Hypothalamus (tissue), 51 donors: ENCODE measurements around the gene LARP4B.

Experiments
- DNase-seq, 51 donors: peaks; one replicate each; lab custom pipeline; 2025; lab: John Stamatoyannopoulos, UW

Gene LARP4B

DNA sequence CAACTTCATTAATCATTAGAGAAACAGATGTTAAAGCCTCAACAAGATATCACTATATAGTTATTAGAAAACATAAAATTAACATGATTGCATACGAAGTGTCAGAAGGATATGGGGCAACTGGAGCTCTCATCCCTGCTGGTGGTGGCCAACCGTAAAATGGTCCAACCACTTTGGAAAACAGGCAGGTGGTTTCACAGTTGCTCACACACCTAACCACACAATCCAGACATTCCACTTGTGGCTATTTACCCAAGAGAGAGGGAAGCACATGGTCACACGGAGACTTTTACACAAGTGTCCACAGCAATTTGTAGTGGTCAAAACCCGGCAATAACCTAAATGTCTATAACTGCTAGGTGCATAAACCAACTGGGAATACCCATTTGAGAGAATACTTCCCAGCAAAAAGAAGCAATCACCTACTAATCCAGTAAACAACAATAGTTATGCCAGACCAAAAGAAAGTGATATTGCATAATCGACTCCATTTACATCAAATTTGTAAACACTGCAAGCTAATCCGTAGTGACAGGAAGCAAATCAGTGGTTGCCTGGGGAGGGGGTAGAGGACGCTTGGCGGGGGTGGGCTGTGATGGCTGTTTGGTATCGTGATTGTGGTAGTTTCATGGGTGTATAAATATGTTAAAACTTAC, 91.8 kb downstream of the LARP4B start:
- DNase-seq, result no peak

DNA sequence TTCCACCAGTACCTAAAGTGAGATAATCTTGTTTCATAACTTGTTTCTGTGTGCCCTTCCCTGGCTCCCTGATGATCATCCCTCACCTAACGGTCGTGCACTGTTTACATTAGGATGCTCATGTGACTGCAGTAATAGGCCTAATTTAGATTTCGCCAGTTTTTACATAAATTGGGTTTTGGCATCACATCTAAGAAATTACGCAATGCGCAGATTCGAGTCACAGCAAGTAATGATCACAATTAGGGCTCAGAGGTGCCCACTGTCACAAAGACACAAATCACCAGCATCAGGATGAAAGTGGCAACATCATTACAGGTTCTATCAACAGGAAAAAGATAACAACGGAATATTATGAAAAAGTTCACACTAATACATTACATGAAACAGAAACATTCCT, 94.7 kb downstream of the LARP4B start:
- no peak for DNase-seq

DNA sequence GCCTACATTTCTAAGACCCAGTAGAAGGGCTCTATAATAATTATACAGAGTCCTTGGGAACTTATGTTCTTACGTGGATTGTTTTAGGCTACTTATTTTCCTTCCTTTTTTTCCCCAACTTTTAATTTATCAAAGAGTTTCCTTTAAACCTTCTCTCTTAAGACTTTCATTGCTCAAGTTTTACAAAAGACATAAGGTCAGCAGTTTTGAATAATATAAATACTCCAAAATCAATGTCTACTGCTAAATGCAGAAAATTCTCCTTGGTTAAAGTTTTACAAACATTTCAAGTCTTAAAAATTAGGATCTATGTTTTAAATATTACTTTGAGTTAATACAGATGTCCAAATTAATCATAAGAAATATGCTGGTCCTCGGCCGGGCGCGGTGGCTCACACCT, 97.0 kb downstream of the LARP4B start:
- DNase-seq, result no peak

DNA sequence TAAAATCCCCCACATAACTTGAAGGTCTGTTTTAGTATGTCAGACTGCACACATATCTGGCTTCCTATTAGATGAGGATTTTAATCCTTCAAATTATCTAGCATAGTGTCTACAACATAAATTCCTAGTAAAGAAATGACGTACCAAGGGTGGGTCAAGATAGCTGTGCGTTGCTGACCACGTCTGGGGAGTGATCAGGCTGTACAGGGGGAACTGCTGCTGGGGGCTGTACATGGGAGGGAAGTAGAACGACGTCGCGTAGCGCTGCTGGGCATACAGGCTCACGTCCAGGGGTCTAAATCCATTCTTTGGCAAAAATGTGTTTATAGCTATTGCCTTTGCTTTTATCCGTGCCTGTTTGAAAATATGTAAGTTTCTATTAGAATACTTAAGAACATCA, 102.3 kb downstream of the LARP4B start:
- no peak for DNase-seq

DNA sequence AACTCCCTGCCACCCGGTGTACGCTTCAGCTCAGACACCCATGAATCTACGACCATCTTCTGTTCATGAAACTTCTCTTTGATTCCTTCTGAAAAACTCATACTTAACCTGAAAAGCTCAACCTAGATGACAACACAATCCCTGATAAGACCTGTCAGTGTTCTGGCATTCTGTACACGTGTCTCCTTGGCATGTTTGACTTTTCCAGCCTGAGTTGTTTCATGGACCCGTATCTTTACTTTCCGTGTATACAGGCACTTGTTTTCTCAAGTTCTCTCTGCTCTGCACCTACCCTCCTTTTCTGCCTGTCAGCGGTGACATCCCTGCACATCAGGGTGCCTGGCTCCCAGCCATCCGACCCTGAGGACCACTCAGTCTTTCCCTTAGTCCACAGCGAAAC, 103.3 kb downstream of the LARP4B start:
- no peak for DNase-seq

DNA sequence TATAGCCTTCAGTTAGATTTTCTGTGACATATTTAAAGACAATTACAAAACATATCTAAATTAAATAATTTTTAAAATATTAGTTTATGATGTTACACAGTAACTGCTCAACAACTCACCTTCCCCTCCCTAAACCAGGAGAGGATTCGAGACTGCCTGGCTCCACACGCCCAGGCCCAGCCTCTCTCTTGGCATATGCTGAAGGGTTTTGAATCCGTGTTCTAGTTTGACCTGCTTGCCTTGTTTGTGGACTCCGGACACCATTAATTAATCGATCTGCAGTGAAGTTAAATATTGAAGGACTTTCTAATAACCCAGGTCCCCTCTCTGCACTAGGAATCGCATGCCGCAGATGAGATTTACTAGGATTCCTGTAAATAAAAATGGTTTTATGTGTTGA, 106.6 kb downstream of the LARP4B start:
- no peak for DNase-seq

DNA sequence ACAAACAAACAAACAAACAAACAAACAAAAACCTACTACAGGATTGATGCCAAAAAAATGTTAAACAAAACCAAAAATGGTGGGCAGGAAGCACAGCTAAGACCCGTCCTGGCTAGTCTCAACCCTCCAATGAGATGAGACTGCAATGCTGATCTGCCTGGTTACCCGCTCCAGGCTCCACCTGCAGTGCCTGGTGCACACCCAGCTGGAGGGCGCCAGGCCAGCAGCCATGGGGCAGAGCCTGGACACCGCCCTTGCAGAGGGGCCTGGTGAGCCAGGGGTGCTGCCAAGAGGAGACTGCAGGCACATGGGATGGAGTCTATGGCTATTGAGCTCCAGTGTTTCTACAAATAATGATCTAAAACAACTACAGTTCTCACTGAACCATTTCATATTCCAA, 107.0 kb downstream of the LARP4B start:
- DNase-seq, result no peak

DNA sequence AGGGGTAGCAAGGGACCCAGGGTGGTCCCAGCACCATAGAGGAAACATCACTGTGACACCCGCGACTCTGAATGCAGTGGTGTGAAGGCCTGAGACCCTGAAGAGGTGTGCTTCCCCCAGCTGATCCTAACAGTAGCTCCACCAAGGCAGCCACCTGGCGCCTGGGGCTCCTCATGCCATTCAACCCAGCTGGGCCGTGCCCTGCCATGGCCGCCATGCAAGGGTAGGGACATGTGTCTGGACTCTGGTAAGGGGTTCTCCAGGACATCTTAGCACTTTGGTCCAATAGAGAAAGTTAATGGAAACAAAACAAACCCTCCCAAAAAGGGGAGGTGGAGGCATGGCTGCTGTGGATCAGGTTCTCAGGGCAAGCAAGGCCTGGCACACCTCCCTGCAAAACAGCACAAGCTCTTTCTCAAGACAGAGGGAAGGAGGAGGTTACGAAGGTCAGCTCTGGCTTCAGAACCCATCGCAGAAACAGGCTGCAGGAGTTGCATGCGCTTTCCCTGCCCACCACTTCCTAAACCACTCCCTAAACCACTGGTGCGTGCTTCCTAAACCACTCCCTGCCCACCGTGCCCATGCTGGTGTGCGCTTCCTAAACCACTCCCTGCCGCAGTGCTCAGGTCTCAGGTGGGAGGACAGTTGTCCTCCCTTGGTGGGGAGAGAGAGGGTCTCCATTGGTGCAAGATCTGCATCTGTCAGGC, 108.7 kb downstream of the LARP4B start:
- DNase-seq, result no peak

DNA sequence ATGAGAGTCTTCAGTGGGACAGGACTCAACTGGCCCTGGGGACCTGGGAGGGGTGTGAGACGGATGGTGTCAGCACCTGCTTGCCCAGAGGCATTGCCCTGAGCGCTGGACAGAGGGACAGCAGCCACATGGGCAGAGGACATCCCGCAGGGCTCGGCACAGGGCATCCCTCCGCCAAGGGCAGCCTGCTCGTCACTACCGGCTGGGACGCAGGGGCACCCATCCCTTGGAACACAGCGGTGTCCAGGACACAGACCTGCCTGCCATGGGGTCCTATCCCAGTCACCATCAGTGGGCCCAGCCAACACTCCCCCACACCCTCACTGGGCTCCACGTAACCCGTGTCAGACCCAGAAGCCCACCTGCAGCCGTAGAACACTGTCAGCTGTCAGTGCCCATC, 109.3 kb downstream of the LARP4B start:
- no peak for DNase-seq

DNA sequence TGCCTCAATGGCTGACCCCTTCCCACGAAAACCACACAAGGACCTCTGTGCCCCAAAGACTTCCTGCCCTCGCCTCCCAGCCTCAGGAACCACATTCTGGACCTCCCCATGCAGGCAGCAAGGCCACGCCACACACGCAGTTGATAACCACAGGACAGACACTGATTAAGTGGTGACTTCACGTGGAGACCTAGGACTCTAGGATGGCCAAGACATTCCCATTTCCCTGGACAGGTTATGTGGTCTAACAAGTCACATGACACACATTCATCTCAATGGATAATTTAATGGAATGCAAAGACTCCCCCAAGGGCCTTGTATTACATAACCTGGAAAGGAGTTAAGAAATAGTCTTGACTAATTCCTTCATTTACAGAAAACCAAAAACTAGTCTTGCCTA, 110.2 kb downstream of the LARP4B start:
- no peak for DNase-seq

DNA sequence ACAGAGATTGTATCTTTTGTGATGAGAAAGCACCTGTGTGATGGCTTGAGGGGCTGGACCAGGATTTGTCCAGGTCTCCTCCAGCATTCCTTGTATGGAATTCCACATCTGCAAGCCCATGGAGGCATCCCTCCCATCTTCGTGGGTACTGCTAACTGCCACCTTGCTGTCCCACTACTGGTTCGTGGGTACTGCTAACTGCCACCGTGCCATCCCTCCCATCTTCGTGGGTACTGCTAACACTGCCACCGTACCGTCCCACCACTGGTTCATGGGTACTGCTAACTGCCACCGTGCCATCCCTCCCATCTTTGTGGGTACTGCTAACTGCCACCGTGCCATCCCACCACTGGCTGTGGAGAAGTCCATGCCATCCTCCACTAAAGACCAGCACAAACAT, 111.7 kb downstream of the LARP4B start:
- DNase-seq, result no peak

DNA sequence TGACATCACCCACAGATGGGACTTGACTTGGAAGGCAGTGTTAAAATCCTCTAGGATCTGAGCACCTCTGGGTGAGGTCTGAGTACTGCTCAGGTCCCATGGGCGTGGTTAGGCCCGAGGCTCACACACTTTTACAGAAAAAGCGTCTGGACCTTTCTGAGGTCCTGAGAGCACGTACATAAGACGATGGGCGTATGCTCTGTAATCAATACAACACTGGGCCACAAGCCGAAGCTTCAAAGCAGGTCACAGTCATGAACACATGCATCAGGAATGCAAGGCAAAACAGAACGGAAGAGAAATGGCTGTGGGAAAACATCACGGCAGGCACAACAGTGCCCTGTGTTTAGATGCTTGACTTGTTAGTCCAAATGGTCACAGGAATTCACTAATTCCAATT, 112.2 kb downstream of the LARP4B start:
- DNase-seq, result no peak

DNA sequence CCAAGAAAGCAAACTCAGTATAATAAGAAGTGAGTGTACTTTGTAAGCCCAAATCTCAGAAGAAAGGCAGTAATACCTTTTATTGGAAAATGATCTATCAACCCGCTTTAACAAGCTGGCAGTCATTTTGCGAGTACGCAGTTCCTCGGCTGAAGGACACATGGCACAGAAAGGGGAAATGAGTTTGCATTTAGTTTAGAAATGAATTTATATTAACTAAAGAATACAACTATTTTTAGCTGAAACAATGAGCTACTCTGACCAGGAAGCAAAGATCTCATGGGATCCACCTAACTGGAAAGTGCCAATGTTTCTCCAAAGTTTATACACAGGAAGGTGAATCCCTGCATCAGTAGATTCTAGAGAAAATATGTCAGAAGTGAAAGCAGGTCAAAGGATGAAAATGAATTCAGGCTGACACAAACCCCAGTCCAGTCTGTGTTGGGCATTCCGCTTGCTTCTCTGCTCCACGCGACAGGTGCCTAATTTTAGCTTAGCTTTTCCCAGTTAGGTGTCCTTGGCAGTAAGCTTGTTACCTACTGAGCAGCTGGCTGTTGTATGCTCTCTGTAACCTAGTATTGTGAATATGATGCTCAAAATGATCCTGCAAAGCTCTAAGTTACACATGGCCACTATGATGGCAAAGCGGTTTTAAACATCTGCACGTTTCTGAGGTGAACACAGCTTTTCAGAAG, 112.8 kb downstream of the LARP4B start:
- DNase-seq, result no peak

DNA sequence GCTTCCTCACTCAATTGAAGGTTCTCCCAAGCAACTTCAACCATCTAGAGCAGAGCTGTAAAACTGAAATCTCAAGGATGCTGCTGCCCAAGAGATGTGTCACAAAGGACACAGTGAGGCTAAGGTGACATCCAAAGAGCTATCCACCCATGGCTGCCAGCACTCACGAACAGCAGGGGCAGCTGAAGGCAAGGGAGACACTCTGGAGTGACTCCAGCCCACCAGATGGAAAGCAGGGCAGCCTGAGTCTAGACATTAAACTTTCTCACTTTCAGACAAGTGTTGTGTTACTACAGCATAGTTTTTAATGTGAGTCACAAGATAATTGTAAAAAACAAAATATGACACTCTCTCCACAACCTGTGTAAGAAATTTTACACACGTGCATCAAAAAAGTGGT, 113.5 kb downstream of the LARP4B start:
- no peak for DNase-seq

DNA sequence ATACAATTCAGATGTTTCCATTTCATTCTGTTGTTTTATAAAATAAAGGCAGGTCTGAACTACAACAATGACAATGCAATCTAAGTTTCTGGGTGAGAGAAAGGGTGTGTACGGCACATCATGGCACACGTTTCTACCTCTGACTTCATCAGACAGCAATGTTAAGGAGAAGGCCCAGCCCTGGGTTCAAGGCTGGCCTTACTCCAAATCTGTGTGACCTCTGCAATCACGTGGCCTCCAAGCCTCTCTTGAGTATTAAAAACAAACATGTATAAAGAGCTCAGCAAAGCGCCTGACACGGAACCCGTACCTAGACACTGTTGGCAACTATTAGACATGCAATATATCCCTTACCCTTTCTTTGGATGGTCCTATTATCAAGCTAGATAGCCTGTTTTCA, 114.1 kb downstream of the LARP4B start:
- DNase-seq, result no peak

DNA sequence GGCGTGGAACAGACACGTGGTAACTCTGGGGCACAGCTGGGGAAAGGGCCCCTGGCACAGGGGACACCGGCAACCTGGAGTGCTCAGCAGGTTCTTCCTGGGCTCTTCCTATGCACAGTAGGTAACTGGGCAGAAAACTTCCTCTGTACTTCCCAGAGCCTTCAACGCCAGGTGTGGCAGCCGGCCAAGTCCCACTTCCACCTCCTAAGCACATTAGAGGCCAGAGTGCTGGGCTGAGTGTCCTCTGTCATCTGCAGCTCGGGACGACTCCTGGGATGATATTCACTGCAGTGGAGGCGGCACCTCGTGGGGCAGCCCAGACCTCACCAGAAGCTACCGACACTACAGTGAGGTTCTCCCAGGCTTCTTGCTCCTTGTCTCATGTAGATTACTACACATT, 114.5 kb downstream of the LARP4B start:
- DNase-seq, result no peak

DNA sequence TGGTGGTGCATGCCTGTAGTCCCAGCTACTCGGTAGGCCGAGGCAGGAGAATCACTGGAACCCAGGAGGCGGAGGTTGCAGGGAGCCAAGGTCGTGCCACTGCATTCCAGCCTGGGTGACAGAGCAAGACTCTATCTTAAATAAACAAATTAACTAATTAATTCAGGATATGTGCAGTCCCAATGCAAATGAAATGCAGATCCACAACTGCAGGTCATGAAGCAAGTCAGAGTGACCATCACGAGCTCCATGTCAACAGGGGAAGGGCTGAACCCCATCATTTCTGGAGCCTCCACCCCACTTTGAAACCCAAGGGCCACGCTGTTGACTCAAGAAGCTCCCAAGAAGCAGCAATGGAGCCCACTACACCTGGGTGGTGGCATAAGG, 115.4 kb downstream of the LARP4B start:
- no peak for DNase-seq

DNA sequence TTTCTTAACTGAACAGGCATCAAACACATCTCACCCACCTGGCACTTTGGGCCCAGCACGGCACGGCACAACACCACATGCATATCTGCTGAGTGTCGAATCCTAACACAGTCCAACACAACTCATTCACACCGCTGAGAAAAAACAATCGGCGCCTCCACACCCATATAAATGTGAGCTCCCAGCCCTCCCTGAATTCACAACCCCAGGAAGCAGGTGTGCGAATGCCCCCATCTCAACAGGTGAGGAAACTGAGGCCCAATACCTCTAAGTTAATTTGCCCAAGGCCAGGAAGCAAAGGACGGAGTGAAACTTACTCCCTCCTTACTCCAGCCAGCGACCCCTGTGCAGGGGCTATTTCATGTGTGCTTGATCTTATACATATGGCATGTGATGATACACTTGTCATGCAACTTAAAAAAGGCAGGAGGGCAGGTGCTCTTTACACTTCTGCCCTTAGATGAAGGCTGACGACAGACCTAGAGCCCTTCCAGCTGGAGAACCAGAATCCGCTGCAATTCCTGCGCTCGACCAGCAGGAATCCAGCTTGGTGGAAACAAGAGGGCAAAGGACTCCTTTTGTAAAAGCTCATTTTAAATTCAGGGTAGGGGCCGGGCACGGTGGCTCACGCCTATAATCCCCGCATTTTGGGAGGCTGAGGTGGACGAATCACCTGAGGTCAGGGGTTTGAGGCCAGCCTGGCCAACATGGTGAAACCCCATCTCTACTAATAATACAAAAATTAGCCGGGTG, 116.0 kb downstream of the LARP4B start:
- no peak for DNase-seq

DNA sequence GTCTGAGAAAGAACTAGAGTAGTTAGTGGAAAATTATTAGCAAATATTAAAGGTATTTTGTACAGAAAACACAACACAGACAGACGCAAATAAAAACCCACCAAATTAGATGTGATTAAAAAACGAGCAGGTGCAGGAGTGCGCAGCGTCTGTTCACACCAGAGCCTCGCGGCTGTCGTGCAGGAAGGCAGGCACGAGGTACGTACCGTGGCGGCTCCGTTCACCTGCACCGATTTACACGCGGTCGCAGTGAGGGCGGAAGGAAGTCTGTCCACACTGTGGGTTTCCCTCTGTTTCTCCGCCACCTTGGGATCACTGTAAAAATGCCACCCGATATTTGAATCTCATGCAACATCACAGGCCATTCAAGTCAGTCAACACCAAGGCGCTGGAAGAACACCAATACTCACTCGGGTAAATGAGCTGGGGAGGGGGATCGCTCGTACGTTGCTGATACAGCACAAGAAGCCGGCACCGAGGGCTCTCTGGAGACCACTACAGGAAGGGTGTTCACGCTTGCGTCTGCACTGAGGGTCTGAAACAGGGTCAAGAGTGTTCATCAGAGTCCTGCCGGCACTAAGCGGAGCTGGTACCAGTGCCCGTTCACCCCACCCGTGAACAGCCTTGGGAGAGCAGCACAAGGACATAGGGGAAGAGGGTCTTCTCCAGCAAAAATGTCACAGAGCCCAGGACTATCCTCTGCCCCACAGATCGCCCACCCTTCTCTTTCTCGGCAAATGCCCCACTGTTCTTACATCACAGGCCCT, 116.8 kb downstream of the LARP4B start:
- no peak for DNase-seq

DNA sequence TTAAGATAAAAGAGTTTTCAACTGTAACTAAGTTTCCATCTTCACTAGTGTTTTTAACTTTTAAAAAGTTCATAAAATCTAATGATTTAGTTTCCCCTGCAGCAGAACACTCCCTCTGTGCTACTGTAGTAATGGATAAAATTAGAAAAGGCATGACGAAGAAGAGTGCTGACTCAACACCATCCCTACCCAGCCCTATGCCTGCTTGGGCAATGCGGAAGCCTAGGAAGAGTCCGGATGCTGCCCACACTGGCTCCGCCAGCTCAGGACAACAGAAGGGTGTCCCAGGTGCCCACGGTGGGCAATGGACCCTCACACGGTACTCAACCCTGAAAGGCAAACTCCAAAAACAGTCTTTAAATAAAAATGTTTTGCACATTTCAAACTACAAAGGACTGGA, 118.2 kb downstream of the LARP4B start:
- no peak for DNase-seq

DNA sequence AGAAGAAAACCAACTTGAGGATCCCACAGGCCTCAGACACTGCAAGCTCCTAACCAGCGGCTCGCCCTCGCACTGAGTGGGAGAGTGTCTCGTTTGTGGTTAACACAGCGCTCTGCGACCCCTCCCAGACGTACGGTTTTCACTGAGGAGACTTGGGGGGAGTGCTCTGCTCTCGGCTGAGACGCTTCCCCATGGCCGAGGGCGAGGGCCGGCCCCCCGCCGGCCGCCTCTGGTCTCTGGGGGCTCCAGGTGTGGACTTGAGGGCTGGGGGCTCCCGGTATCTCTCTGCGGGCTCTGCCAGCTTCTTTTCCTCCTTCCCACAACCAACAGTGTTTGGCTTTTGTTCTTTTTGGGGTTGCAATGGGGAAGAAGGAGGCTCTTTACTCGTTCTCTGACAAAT, 118.7 kb downstream of the LARP4B start:
- DNase-seq, result no peak
